Mesangial cell (primary cell): ENCODE data around the gene ZNF629. TPM values are rescaled to one million over a fixed set of nuclear protein-coding genes. Genes with fewer than 3 reads are reported as not detected.

Experiments
- total RNA-seq: library from RNA; depleted of rRNA; stranded (reverse); fragments of >200 nt; gene quantifications from 2 replicates; pipeline ENCODE4 v1.2.3, GENCODE V29; 2015

The ZNF629 gene
- 9.5 and 23.3 TPM in 2 replicates for total RNA-seq

GRCh38 chr16:30786936-30787612 is at the start of gene ZNF629:
Gene ZNF629, minus strand, starts transcription at chr16:30787205. Its CDS starts 2,723 bp downstream, at chr16:30784482.

GRCh38 chr16:30761928-30762902 is 24.8 kb downstream of the ZNF629 start, which contains the start of the genes CFAP119 and RNF40:
Gene CFAP119, minus strand, starts transcription at chr16:30762062. Its CDS starts 314 bp downstream, at chr16:30761748.
Gene RNF40, plus strand, starts transcription at chr16:30762322. Its CDS starts 224 bp downstream, at chr16:30762546.

GRCh38 chr16:30747799-30748633 is 39.0 kb downstream of the ZNF629 start, which contains the start of gene PHKG2:
Gene PHKG2, plus strand, starts transcription at chr16:30748425. Its CDS starts 396 bp downstream, at chr16:30748821.

Other genes with a start within 250 kb of the ZNF629 start
- gene ZNF764, start 228.8 kb downstream of the ZNF629 start, total RNA-seq = 5.4 and 11.2 TPM in 2 replicates
- gene ZNF688, start 215.5 kb downstream of the ZNF629 start, total RNA-seq = 8.0 and 11.8 TPM in 2 replicates
- gene ZNF785, start 201.5 kb downstream of the ZNF629 start, total RNA-seq = 4.4 and 8.7 TPM in 2 replicates
- gene ZNF689, start 176.8 kb downstream of the ZNF629 start, total RNA-seq = 8.5 and 8.9 TPM in 2 replicates
- 32.1 and 36.4 TPM in 2 replicates for gene PRR14, start 136.2 kb downstream of the ZNF629 start, total RNA-seq
- gene FBRS, start 128.8 kb downstream of the ZNF629 start, total RNA-seq = 26.9 and 39.0 TPM in 2 replicates
- gene SRCAP, start 88.0 kb downstream of the ZNF629 start, total RNA-seq = 15.3 and 22.1 TPM in 2 replicates
- 24.7 and 28.2 TPM in 2 replicates for gene PHKG2, start 38.8 kb downstream of the ZNF629 start, total RNA-seq
- gene CFAP119, start 25.1 kb downstream of the ZNF629 start, total RNA-seq = 4.8 and 5.9 TPM in 2 replicates
- 63.7 and 67.1 TPM in 2 replicates for gene RNF40, start 24.9 kb downstream of the ZNF629 start, total RNA-seq
- 60.0 and 62.7 TPM in 2 replicates for gene BCL7C, start 106.9 kb upstream of the ZNF629 start, total RNA-seq
- 2.8 and 6.8 TPM in 2 replicates for gene CTF1, start 109.4 kb upstream of the ZNF629 start, total RNA-seq
- gene FBXL19, start 136.4 kb upstream of the ZNF629 start, total RNA-seq = 31.8 and 37.6 TPM in 2 replicates
- 24.4 and 95.3 TPM in 2 replicates for gene ORAI3, start 161.9 kb upstream of the ZNF629 start, total RNA-seq
- gene SETD1A, start 170.5 kb upstream of the ZNF629 start, total RNA-seq = 6.5 and 8.0 TPM in 2 replicates
- gene HSD3B7, start 198.0 kb upstream of the ZNF629 start, total RNA-seq = 11.2 and 64.7 TPM in 2 replicates
- 0.63 and 0.65 TPM in 2 replicates for gene STX1B, start 223.4 kb upstream of the ZNF629 start, total RNA-seq
- 20.9 and 23.1 TPM in 2 replicates for gene STX4, start 246.4 kb upstream of the ZNF629 start, total RNA-seq